ENCODE measurements around the gene EN1. TPM values are rescaled to one million over a fixed set of nuclear protein-coding genes. Genes with fewer than 3 reads are reported as not detected.

Gene EN1
- total RNA-seq, 2 donors from 2014 or later, result not detected

GRCh38 chr2:118830118-118830517, 17.3 kb downstream of the EN1 start:
- DNase-seq (ENCODE audit: low spot score), result no peak
- Histone ChIP-seq H3K36me3 (no peaks in the 10 kb centered on the region), H3K9me3 (no peaks in the 10 kb centered on the region), H3K27ac (no peak overlapping the region), H3K27me3 (peaks cover 14 to 20% of the 10 kb centered on the region in 2 donors), H3K4me3 (no peak overlapping the region), H3K4me1 (peaks cover 0 to 5% of the 10 kb centered on the region in 2 donors)
- TF ChIP-seq, protein P1, sequence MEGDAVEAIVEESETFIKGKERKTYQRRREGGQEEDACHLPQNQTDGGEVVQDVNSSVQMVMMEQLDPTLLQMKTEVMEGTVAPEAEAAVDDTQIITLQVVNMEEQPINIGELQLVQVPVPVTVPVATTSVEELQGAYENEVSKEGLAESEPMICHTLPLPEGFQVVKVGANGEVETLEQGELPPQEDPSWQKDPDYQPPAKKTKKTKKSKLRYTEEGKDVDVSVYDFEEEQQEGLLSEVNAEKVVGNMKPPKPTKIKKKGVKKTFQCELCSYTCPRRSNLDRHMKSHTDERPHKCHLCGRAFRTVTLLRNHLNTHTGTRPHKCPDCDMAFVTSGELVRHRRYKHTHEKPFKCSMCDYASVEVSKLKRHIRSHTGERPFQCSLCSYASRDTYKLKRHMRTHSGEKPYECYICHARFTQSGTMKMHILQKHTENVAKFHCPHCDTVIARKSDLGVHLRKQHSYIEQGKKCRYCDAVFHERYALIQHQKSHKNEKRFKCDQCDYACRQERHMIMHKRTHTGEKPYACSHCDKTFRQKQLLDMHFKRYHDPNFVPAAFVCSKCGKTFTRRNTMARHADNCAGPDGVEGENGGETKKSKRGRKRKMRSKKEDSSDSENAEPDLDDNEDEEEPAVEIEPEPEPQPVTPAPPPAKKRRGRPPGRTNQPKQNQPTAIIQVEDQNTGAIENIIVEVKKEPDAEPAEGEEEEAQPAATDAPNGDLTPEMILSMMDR (IDR thresholded peaks at IDR 0.05), result no peak

DNA sequence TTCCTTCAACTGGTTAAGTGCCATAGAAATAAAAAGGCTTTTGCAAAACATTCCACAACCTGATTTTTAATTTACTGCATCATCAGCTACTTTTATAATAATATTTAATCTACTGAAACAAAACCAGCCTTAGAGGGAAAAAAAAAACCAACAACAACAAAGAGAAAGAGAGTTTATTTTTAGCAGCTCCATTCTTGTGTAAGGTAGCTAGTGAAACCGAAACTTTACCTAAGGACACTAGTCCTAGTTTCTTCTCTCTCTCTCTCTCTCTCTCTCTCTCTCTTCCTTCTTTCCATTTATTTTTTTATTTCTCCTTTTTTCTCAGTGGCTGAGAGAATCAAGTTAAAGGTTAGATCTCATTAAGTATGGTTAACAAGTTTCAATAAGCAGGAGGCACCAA, 21.4 kb downstream of the EN1 start:
- no peak for DNase-seq (ENCODE audit: low spot score)
- Histone ChIP-seq H3K27me3 (no peaks in the 10 kb centered on the region), H3K36me3 (no peaks in the 10 kb centered on the region), H3K27ac (no peak overlapping the region), H3K4me3 (no peak overlapping the region), H3K4me1 (no peaks in the 10 kb centered on the region), H3K9me3 (no peaks in the 10 kb centered on the region)
- TF ChIP-seq, protein P1 (IDR thresholded peaks at IDR 0.05), result no peak

DNA sequence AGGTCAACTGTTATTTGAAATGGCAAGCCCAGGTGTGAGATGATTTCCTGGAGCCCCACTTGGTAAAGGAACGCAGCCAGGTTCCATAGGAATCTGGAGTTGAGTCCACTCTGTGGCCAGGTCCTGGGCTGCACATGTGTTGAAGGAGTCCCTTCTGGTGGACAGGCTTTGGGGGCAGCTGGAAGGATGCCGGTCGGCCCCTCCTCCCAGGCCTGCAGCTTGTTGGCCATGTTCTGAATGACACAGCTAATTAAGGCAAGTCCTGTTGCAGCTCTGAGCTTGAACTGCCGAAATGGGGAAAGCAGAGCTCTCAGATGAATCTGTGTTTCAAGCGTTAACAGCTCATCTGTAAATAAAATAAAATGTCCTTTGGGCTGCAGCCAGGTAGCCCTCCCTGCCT, 23.8 kb downstream of the EN1 start:
- Histone ChIP-seq H3K4me1 (no peaks in the 10 kb centered on the region), H3K36me3 (no peaks in the 10 kb centered on the region), H3K27me3 (no peaks in the 10 kb centered on the region), H3K4me3 (no peak overlapping the region), H3K27ac (no peak overlapping the region), H3K9me3 (no peaks in the 10 kb centered on the region)
- TF ChIP-seq, protein P1 (IDR thresholded peaks at IDR 0.05), result no peak
- no peak for DNase-seq (ENCODE audit: low spot score)

DNA sequence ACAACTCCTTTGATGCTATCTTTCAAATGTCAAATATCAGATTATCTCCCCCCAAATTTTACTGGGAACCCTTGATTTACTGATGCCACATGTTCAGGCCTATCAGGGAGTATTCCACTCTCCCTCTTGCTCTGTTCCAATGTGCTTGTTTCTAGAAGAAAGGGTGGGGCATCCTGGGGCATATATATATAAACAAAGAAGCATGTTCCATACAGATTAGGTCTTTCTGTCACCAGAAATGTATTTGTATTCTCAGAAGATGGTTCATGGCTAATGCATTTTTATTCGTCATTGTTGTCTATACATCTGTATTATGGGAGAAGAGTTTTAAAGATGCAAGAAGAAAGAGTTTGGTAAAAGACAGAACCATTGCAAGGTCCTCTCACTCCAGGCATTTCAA, 24.9 kb downstream of the EN1 start:
- Histone ChIP-seq H3K4me1 (no peaks in the 10 kb centered on the region), H3K27ac (no peak overlapping the region), H3K4me3 (no peak overlapping the region), H3K27me3 (no peaks in the 10 kb centered on the region), H3K36me3 (no peaks in the 10 kb centered on the region), H3K9me3 (no peaks in the 10 kb centered on the region)
- TF ChIP-seq, protein P1 (IDR thresholded peaks at IDR 0.05), result no peak
- DNase-seq (ENCODE audit: low spot score), result no peak

DNA sequence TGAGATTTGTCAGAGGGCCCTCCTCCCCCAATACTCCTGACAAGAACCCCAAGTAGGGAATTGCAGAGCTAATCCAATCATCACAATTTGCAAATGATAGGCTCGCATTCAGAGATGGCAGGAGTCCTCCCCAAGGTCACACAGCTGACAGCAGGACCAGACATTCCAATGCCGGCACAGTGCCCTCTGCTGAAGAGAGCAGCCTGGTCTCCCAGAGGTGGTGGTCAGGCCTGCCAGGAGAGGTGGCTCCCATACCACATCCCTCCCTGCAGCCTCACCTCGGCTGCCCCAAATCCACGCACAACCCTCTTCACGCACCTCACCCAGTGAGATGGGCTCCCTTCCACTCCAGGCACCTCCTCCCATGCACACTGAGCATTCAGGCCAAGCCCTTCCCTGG, 25.4 kb downstream of the EN1 start:
- TF ChIP-seq, protein P1 (IDR thresholded peaks at IDR 0.05), result no peak
- peak; percentile 38 for DNase-seq (ENCODE audit: low spot score)
- H3K27me3 ChIP-seq, result no peaks in the 10 kb centered on the region

DNA sequence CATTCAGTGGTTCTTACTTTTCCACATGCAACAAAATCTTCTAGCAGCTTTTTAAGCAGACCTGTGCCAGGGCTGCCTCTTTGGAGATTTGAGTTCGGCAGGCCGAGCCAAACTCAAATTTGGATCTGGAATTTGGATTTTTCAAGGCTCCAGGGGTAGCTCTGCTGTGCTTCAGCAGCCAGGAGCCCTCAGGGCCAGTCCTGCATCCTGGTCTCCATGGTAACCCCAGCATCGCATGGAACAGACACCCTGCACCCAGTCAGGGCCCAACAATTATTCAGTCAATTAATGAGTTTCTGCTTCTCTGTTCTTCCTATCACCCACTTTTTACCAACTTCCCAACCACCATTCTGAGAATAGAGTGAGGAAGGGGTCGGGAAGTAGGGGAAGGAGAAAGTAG, 30.0 kb downstream of the EN1 start:
- Histone ChIP-seq H3K27me3 (no peaks in the 10 kb centered on the region), H3K4me3 (no peak overlapping the region), H3K27ac (no peak overlapping the region), H3K4me1 (no peaks in the 10 kb centered on the region), H3K9me3 (no peaks in the 10 kb centered on the region), H3K36me3 (no peaks in the 10 kb centered on the region)
- TF ChIP-seq, protein P1 (IDR thresholded peaks at IDR 0.05), result no peak
- no peak for DNase-seq (ENCODE audit: low spot score)

More for the DNA sequence above, 25.4 kb downstream of the EN1 start:
- H3K36me3 ChIP-seq, result no peaks in the 10 kb centered on the region
- no peaks in the 10 kb centered on the region for H3K4me1 ChIP-seq
- no peak overlapping the region for H3K4me3 ChIP-seq
- H3K27ac ChIP-seq, result no peak overlapping the region
- no peaks in the 10 kb centered on the region for H3K9me3 ChIP-seq

Measured in right atrium auricular region (tissue), 2 donors.